DND-41 (cell line): ENCODE data around the gene CAMK1.

Source experiments
- ATAC-seq: fragments of 200-7000 bp; cut with Tn5 transposase; 3 replicates; pipeline ENCODE4 v1.9.1; 2021; ENCODE audit warnings: low read depth; ENCODE audit not compliant: insufficient read depth
- DNase-seq: peaks from one replicate; pipeline ENCODE4 v3.0.0-alpha.2; 2020
- H2AFZ ChIP-seq: 2 replicates; pipeline ENCODE4 v1.6.0; 2012; ENCODE audit warnings: low read depth, low read length
- H3K27ac ChIP-seq: 2 replicates; pipeline ENCODE4 v1.5.1; 2012; ENCODE audit warnings: low read length, inconsistent platforms
- H3K27me3 ChIP-seq: fragments of 200-600 bp; sonication (generic); 2 replicates; pipeline ENCODE4 v1.6.0; 2012; ENCODE audit warnings: low read length, mild to moderate bottlenecking, inconsistent platforms; ENCODE audit not compliant: insufficient read depth, poor library complexity
- H3K36me3 ChIP-seq: 2 replicates; pipeline ENCODE4 v1.5.1; 2012; ENCODE audit warnings: low read length, inconsistent platforms; ENCODE audit not compliant: insufficient read depth
- H3K4me1 ChIP-seq: 2 replicates; pipeline ENCODE4 v1.5.1; 2012; ENCODE audit warnings: mild to moderate bottlenecking, low read length; ENCODE audit not compliant: insufficient read depth
- H3K4me2 ChIP-seq: 2 replicates; pipeline ENCODE4 v1.6.0; 2012; ENCODE audit warnings: mild to moderate bottlenecking, moderate library complexity, low read length, inconsistent platforms; ENCODE audit not compliant: insufficient read depth
- H3K4me3 ChIP-seq, 2 experiments: fragments of 200-600 bp in 1 of 2; shearing (Covaris generic) in 1 of 2; 2 replicates each; pipeline ENCODE4 v1.5.1; 2012 to 2016; ENCODE audit warnings: inconsistent platforms in 2 of 2, low read length in 2 of 2, mild to moderate bottlenecking in 2 of 2, low read depth in 1 of 2, moderate library complexity in 1 of 2
- H3K79me2 ChIP-seq: 2 replicates; pipeline ENCODE4 v1.6.0; 2012; ENCODE audit warnings: low read length, inconsistent platforms; ENCODE audit not compliant: insufficient read depth
- H3K9ac ChIP-seq: 2 replicates; pipeline ENCODE4 v1.6.0; 2012; ENCODE audit warnings: low read depth, mild to moderate bottlenecking, inconsistent platforms, low read length, moderate library complexity
- H3K9me3 ChIP-seq: 2 replicates; pipeline ENCODE4 v1.5.1; 2012; ENCODE audit warnings: low read length, moderate library complexity, mild to moderate bottlenecking, inconsistent platforms; ENCODE audit not compliant: insufficient read depth, severe bottlenecking
- H4K20me1 ChIP-seq: 2 replicates; pipeline ENCODE4 v1.6.0; 2012; ENCODE audit warnings: low read length; ENCODE audit not compliant: insufficient read depth
- CTCF ChIP-seq: IDR thresholded peaks from 2 replicates; pipeline ENCODE4 v1.5.1; 2012; ENCODE audit warnings: borderline replicate concordance, low read length, moderate library complexity, mild to moderate bottlenecking; ENCODE audit not compliant: poor library complexity, severe bottlenecking; ENCODE audit errors: extremely low read depth
- EZH2 ChIP-seq: IDR thresholded peaks from 3 replicates; pipeline ENCODE4 v1.6.1; 2012; ENCODE audit warnings: borderline replicate concordance, low read depth, mild to moderate bottlenecking, moderate library complexity, low read length, inconsistent platforms; ENCODE audit not compliant: severe bottlenecking

Gene CAMK1

GRCh38 chr3:9810433-9810770, 40.7 kb upstream of the CAMK1 start:
- no peaks in the 10 kb centered on the region for H3K4me1 ChIP-seq
- no peak overlapping the region for H3K9ac ChIP-seq
- no peak for ATAC-seq
- DNase-seq, result no peak
- H3K4me3 ChIP-seq, result no peak overlapping the region
- peaks cover 72% of the 10 kb centered on the region for H3K36me3 ChIP-seq
- H3K27ac ChIP-seq, result no peak overlapping the region
- H3K27me3 ChIP-seq, result no peaks in the 10 kb centered on the region
- H3K4me2 ChIP-seq, result no peak overlapping the region
- H3K9me3 ChIP-seq, result no peaks in the 10 kb centered on the region
- no peak overlapping the region for H2AFZ ChIP-seq
- H4K20me1 ChIP-seq, result peaks cover 6% of the 10 kb centered on the region
- no peaks in the 10 kb centered on the region for H3K79me2 ChIP-seq
- TF ChIP-seq EZH2 (no peak), CTCF (no peak)

GRCh38 chr3:9809615-9810432, 40.1 kb upstream of the CAMK1 start, which contains the start of gene TTLL3:
Gene TTLL3 (plus strand): TSS chr3:9810262. CDS start chr3:9810662, 400 bp downstream.
- Histone ChIP-seq H3K4me1 (no peaks in the 10 kb centered on the region), H3K9me3 (no peaks in the 10 kb centered on the region), H3K4me3 (no peak within 1 kb of the TSS), H3K27me3 (no peaks in the 10 kb centered on the region), H3K9ac (no peak within 1 kb of the TSS), H3K27ac (no peak within 1 kb of the TSS), H3K4me2 (no peak within 1 kb of the TSS), H3K36me3 (peaks cover 76% of the 10 kb centered on the region), H4K20me1 (peaks cover 8% of the 10 kb centered on the region), H3K79me2 (no peaks in the 10 kb centered on the region), H2AFZ (no peak within 1 kb of the TSS)
- ATAC-seq, result no peak
- TF ChIP-seq CTCF (no peak), EZH2 (no peak)
- no peak for DNase-seq

GRCh38 chr3:9809239-9809614, 39.5 kb upstream of the CAMK1 start:
- no peak for DNase-seq
- no peak overlapping the region for H3K27ac ChIP-seq
- H2AFZ ChIP-seq, result no peak overlapping the region
- no peaks in the 10 kb centered on the region for H3K4me1 ChIP-seq
- H3K9ac ChIP-seq, result no peak overlapping the region
- TF ChIP-seq CTCF (no peak), EZH2 (no peak)
- no peak overlapping the region for H3K4me3 ChIP-seq
- no peaks in the 10 kb centered on the region for H3K27me3 ChIP-seq
- H3K79me2 ChIP-seq, result no peaks in the 10 kb centered on the region
- no peak overlapping the region for H3K4me2 ChIP-seq
- H3K36me3 ChIP-seq, result peaks cover 81% of the 10 kb centered on the region
- H4K20me1 ChIP-seq, result peaks cover 8% of the 10 kb centered on the region
- ATAC-seq, result no peak
- H3K9me3 ChIP-seq, result no peaks in the 10 kb centered on the region
